Liver (tissue), 9 donors: Measurements from ENCODE around the gene INTS1. TPM values are rescaled to one million over a fixed set of nuclear protein-coding genes. Genes with fewer than 3 reads are reported as not detected.
"Not testable (repeated sequence)": the region's sequence is repeated elsewhere in the genome, so short reads cannot be mapped to it uniquely, and the experiment has no call there.

ENCODE experiments used
- DNase-seq: peaks from one replicate; pipeline ENCODE4 v3.0.0-alpha.2; 2017; ENCODE audit warnings: low spot score
- H3K27ac ChIP-seq, 2 donors: one replicate each; pipeline ENCODE4 v1.7.0; 2013; ENCODE audit warnings: inconsistent platforms in 2 of 2, low read length in 2 of 2, control low read depth in 1 of 2, low read depth in 1 of 2, mild to moderate bottlenecking in 1 of 2
- H3K27me3 ChIP-seq, 4 donors: one replicate each; pipeline versions ENCODE4 v1.6.1 to v1.7.0; 2013; ENCODE audit warnings: low read length in 3 of 4, inconsistent platforms in 1 of 4, mild to moderate bottlenecking in 1 of 4, moderate library complexity in 1 of 4; ENCODE audit not compliant: control insufficient read depth in 4 of 4, insufficient read depth in 4 of 4
- H3K36me3 ChIP-seq, 4 donors: one replicate each; pipeline versions ENCODE4 v1.6.1 to v1.7.0; 2013; ENCODE audit warnings: low read length in 3 of 4, mild to moderate bottlenecking in 3 of 4, low read depth in 1 of 4, moderate library complexity in 1 of 4; ENCODE audit not compliant: control insufficient read depth in 4 of 4, insufficient read depth in 3 of 4
- H3K4me1 ChIP-seq, 4 donors: one replicate each; pipeline versions ENCODE4 v1.6.1 to v1.7.0; 2013; ENCODE audit warnings: low read length in 3 of 4, mild to moderate bottlenecking in 3 of 4, moderate library complexity in 1 of 4; ENCODE audit not compliant: control insufficient read depth in 4 of 4, insufficient read depth in 4 of 4
- H3K4me3 ChIP-seq, 3 donors: one replicate each; pipeline versions ENCODE4 v1.6.1 to v1.7.0; 2013; ENCODE audit warnings: low read length in 3 of 3, control low read depth in 1 of 3, low read depth in 1 of 3, mild to moderate bottlenecking in 1 of 3
- H3K9ac ChIP-seq, 2 donors: one replicate each; pipeline ENCODE4 v1.7.0; 2013; ENCODE audit warnings: low read length in 2 of 2, mild to moderate bottlenecking in 2 of 2, moderate library complexity in 2 of 2, control low read depth in 1 of 2, low read depth in 1 of 2
- H3K9me3 ChIP-seq, 4 donors: one replicate each; pipeline versions ENCODE4 v1.6.1 to v1.7.0; 2013; ENCODE audit warnings: low read length in 3 of 4; ENCODE audit not compliant: control insufficient read depth in 4 of 4
- ATF3 ChIP-seq: IDR thresholded peaks from 2 replicates; pipeline ENCODE4 v1.6.1; 2016; ENCODE audit warnings: antibody characterized with exemption
- CTCF ChIP-seq: fragments of 150-350 bp; IDR thresholded peaks from 2 replicates; pipeline ENCODE4 v1.5.1; 2017; ENCODE audit warnings: improper control_type of control experiment, low read depth, low read length; ENCODE audit not compliant: missing input control
- EGR1 ChIP-seq, 2 donors: IDR thresholded peaks; 2 replicates each; pipeline ENCODE4 v1.6.1; 2016 to 2018; ENCODE audit warnings: antibody characterized with exemption in 2 of 2, low read depth in 2 of 2
- FOXA1 ChIP-seq: IDR thresholded peaks from 2 replicates; pipeline ENCODE4 v1.6.1; 2016; ENCODE audit warnings: antibody characterized with exemption
- HNF4A ChIP-seq, 2 donors: conservative IDR thresholded peaks; 2 replicates each; pipeline ENCODE4 v1.6.1; 2016; ENCODE audit warnings: antibody characterized with exemption in 2 of 2, mild to moderate bottlenecking in 2 of 2
- HNF4G ChIP-seq: IDR thresholded peaks from 2 replicates; pipeline ENCODE4 v1.6.1; 2016; ENCODE audit warnings: antibody characterized with exemption
- MAX ChIP-seq: IDR thresholded peaks from 2 replicates; pipeline ENCODE4 v1.6.1; 2016; ENCODE audit warnings: antibody characterized with exemption
- RAD21 ChIP-seq, 2 donors: IDR thresholded peaks; 2 replicates each; pipeline ENCODE4 v1.6.1; 2016; ENCODE audit warnings: antibody characterized with exemption in 2 of 2, mild to moderate bottlenecking in 2 of 2
- REST ChIP-seq: IDR thresholded peaks from 2 replicates; pipeline ENCODE4 v1.6.1; 2016; ENCODE audit warnings: antibody characterized with exemption, mild to moderate bottlenecking
- SP1 ChIP-seq: IDR thresholded peaks from 2 replicates; pipeline ENCODE4 v1.6.1; 2018; ENCODE audit warnings: antibody characterized with exemption, mild to moderate bottlenecking
- YY1 ChIP-seq: IDR thresholded peaks from 2 replicates; pipeline ENCODE4 v1.6.1; 2016; ENCODE audit warnings: antibody characterized with exemption, mild to moderate bottlenecking
- ZBTB33 ChIP-seq: IDR thresholded peaks from 2 replicates; pipeline ENCODE4 v1.6.1; 2016; ENCODE audit warnings: antibody characterized with exemption
- WGBS: extraction: QIAGEN DNeasy Blood & Tissue Kit; methylation state at CpG from one replicate; pipeline ENCODE4 v1.1.7; 2013; 5-methylcytosine and 5-hydroxymethylcytosine counted together
- polyA plus RNA-seq, 2 donors: library from polyadenylated mRNA; stranded (reverse) in 1 of 2; unstranded in 1 of 2; fragments of 200-250 nt in 1 of 2; fragments of >200 nt in 1 of 2; fragmentation: Nextera tagmentation in 1 of 2; extraction: Ambion mirVana in 1 of 2; gene quantifications; one replicate each; pipeline versions ENCODE4 v1.2.1 to v1.2.3, GENCODE V29; 2013 to 2015
- total RNA-seq, 2 donors: library from RNA; depleted of rRNA; stranded (reverse); fragments of >200 nt; gene quantifications; one replicate each; pipeline ENCODE4 v1.2.3, GENCODE V29; 2014
- donor health status: healthy.
- donor health status: healthy.
- donor health status: healthy.
- donor health status: healthy.
- donor health status: healthy.

INTS1 gene
- total and polyA plus RNA-seq, 4 donors: 14.6 to 37.9 (median 30.7) TPM

GRCh38 chr7:1447112-1447511, 57.1 kb downstream of the INTS1 start:
- peaks cover 0 to 2% (median 0%) of the 10 kb centered on the region in 4 donors for H3K36me3 ChIP-seq
- no peaks in the 10 kb centered on the region for H3K27me3 ChIP-seq
- H3K4me1 ChIP-seq: peaks cover 0 to 6% (median under 1%) of the 10 kb centered on the region in 4 donors
- no peaks in the 10 kb centered on the region for H3K9me3 ChIP-seq
- H3K4me3 ChIP-seq: no peak overlapping the region
- H3K9ac ChIP-seq: no peak overlapping the region
- no peak overlapping the region for H3K27ac ChIP-seq
- 90% methylated on average over 11 of the region's 11 CpGs for WGBS
- no peak for DNase-seq
- TF ChIP-seq ZBTB33 (no peak), FOXA1 (no peak), REST (no peak), HNF4A (conservative IDR thresholded peaks at IDR 0.05) (no peak), CTCF (no peak), ATF3 (no peak), SP1 (no peak), HNF4G (no peak), YY1 (no peak), EGR1 (IDR thresholded peaks at IDR 0.05; ENCODE audit: low read depth in 2 of 2) (no peak), RAD21 (IDR thresholded peaks at IDR 0.05) (no peak)

- no peak for TF ChIP-seq MAX
- no peak for TF ChIP-seq YY1
- no peak for TF ChIP-seq CTCF
- H3K27ac ChIP-seq: no peak overlapping the region
- DNase-seq: no peak
- 88% methylated on average over 17 of the region's 17 CpGs for WGBS
- no peaks in the 10 kb centered on the region for H3K9me3 ChIP-seq
- peaks cover 0 to 4% (median 0%) of the 10 kb centered on the region in 4 donors for H3K36me3 ChIP-seq
- no peak overlapping the region for H3K9ac ChIP-seq
- no peak overlapping the region for H3K4me3 ChIP-seq
- H3K4me1 ChIP-seq: peaks cover 0 to 3% (median 0%) of the 10 kb centered on the region in 4 donors
- H3K27me3 ChIP-seq: no peaks in the 10 kb centered on the region
Measured at GRCh38 chr7:1446620-1447032, 57.6 kb downstream of the INTS1 start.

- H3K27ac ChIP-seq: not testable (repeated sequence)
Measured at GRCh38 chr7:1446026-1446425, 58.2 kb downstream of the INTS1 start.

More at GRCh38 chr7:1446026-1446425, 58.2 kb downstream of the INTS1 start:
- not testable (repeated sequence) for DNase-seq, H3K36me3 ChIP-seq, H3K4me3 ChIP-seq, H3K27me3 ChIP-seq, H3K9me3 ChIP-seq, H3K9ac ChIP-seq, H3K4me1 ChIP-seq
- 95% methylated on average over 4 of the region's 5 CpGs for WGBS
